Calu3 (cell line): Measurements from ENCODE around the gene ARHGAP45. TPM values are rescaled to one million over a fixed set of nuclear protein-coding genes. Genes with fewer than 3 reads are reported as not detected.

ENCODE experiments used
- Bru-seq: library from RNA; stranded (reverse); fragments of 400-500 nt; gene quantifications from one replicate; lab custom pipeline; 2021; lab: Mats Ljungman, UMichigan
- BruChase-seq, 2 experiments: library from RNA; stranded (reverse); fragments of 400-500 nt; gene quantifications; one replicate each; lab custom pipeline; 2021; lab: Mats Ljungman, UMichigan
- BruUV-seq: library from RNA; stranded (reverse); fragments of 400-500 nt; replicated peaks from 2 replicates; lab custom pipeline; 2021; lab: Mats Ljungman, UMichigan
- CTCF ChIA-PET: fragments of 300-600 bp; sonication (Branson Sonifier 250); formaldehyde crosslinking; loops from one replicate; lab custom pipeline; 2022; ENCODE audit warnings: antibody characterized with exemption; lab: Charles Lee
- DNase-seq: peaks from one replicate; pipeline ENCODE4 v3.0.0; 2022
- H3K27ac Mint-ChIP-seq: one replicate; pipeline ENCODE4 v1.8.0; 2022; ENCODE audit warnings: mixed read lengths; ENCODE audit not compliant: unreplicated experiment
- H3K27me3 Mint-ChIP-seq: one replicate; pipeline ENCODE4 v1.8.0; 2022; ENCODE audit warnings: mixed read lengths; ENCODE audit not compliant: unreplicated experiment
- H3K36me3 Mint-ChIP-seq: one replicate; pipeline ENCODE4 v1.8.0; 2022; ENCODE audit warnings: mild to moderate bottlenecking, moderate library complexity, mixed read lengths; ENCODE audit not compliant: insufficient read depth, unreplicated experiment
- H3K4me1 Mint-ChIP-seq: one replicate; pipeline ENCODE4 v1.8.0; 2022; ENCODE audit warnings: mild to moderate bottlenecking, low read depth, mixed read lengths; ENCODE audit not compliant: unreplicated experiment
- H3K4me3 Mint-ChIP-seq: one replicate; pipeline ENCODE4 v1.8.0; 2022; ENCODE audit warnings: mild to moderate bottlenecking, low read depth, moderate library complexity, mixed read lengths; ENCODE audit not compliant: unreplicated experiment
- H3K9me3 Mint-ChIP-seq: one replicate; pipeline ENCODE4 v1.8.0; 2022; ENCODE audit warnings: low read depth, mixed read lengths; ENCODE audit not compliant: unreplicated experiment
- CTCF ChIP-seq: fragments of 200-600 bp; IDR thresholded peaks from one replicate; pipeline ENCODE4 v1.8.0; 2022; ENCODE audit warnings: antibody characterized with exemption; ENCODE audit not compliant: unreplicated experiment
- intact Hi-C: fragments of 100-400 bp; cut with micrococcal nuclease; formaldehyde crosslinking; loops from one replicate; pipeline ENCODE4 v1.10.0; 2022; ENCODE audit not compliant: unreplicated experiment
- long read RNA-seq: library from polyadenylated mRNA; stranded (forward); transcript quantifications from one replicate; pipeline ENCODE4 v2.0.0, GENCODE V29; 2022
- total RNA-seq: library from RNA; stranded (reverse); gene quantifications from 2 replicates; pipeline ENCODE4 v1.2.3, GENCODE V29; 2022

The ARHGAP45 gene
- total RNA-seq (10.4 and 12.0 TPM in 2 replicates), Bru-seq, nascent RNA (percentile 27 among the genes with signal in this experiment), BruChase-seq, experiment 1, labeled RNA remaining after a 6-hour chase (percentile 45 among the genes with signal in this experiment), BruChase-seq, experiment 2, labeled RNA remaining after a 2-hour chase (percentile 43 among the genes with signal in this experiment)
- long read RNA-seq, full-length matches to known transcripts: 5 of 10 reads
- long read RNA-seq, partial matches to known transcripts: 3 of 10 reads
- long read RNA-seq, other reads (novel, unspliced or antisense): 2 of 10 reads

- CTCF ChIA-PET: interaction anchor here (0.5 to 0.7 kb wide), 2 partner anchors 33 to 35 kb away, joined by 3 to 5 read pairs; no protein-coding TSS in a partner anchor
Measured at GRCh38 chr19:1066748-1067340, at the start of gene ARHGAP45. Gene ARHGAP45 (plus strand): TSS chr19:1067167. CDS start chr19:1067406, 239 bp downstream.

GRCh38 chr19:1017906-1018305 lies 49.1 kb upstream of the ARHGAP45 start:
- Mint-ChIP-seq H3K9me3 (no peaks in the 10 kb centered on the region), H3K36me3 (peaks cover 56% of the 10 kb centered on the region), H3K4me1 (peaks cover 20% of the 10 kb centered on the region), H3K27ac (peak overlapping the region; percentile 80), H3K4me3 (peak overlapping the region; percentile 67), H3K27me3 (no peaks in the 10 kb centered on the region)
- no peak for DNase-seq
- TF ChIP-seq CTCF: no peak
- intact Hi-C loops: no loop called here
- CTCF ChIA-PET: interaction anchor here (0.9 kb wide), 1 partner anchor 21 kb away, joined by 3 read pairs; no protein-coding TSS in a partner anchor
- no TSS peak for BruUV-seq

More at GRCh38 chr19:1066748-1067340, at the start of gene ARHGAP45:
- no peaks in the 10 kb centered on the region for H3K9me3 Mint-ChIP-seq
- no TSS peak for BruUV-seq
- peaks cover 38% of the 10 kb centered on the region for H3K36me3 Mint-ChIP-seq
- TF ChIP-seq CTCF: no peak
- H3K27me3 Mint-ChIP-seq: no peaks in the 10 kb centered on the region
- peak; percentile 49 for DNase-seq
- H3K4me3 Mint-ChIP-seq: peak within 1 kb of the TSS; percentile 58
- H3K4me1 Mint-ChIP-seq: peaks cover 10% of the 10 kb centered on the region
- no peak within 1 kb of the TSS for H3K27ac Mint-ChIP-seq
- intact Hi-C loops: no loop called here

GRCh38 chr19:1018393-1018792 lies 48.6 kb upstream of the ARHGAP45 start:
- H3K27ac Mint-ChIP-seq: peak overlapping the region; percentile 80
- peaks cover 20% of the 10 kb centered on the region for H3K4me1 Mint-ChIP-seq
- no peak for TF ChIP-seq CTCF
- no TSS peak for BruUV-seq
- CTCF ChIA-PET: no interaction called here
- intact Hi-C loops: no loop called here
- no peaks in the 10 kb centered on the region for H3K9me3 Mint-ChIP-seq
- peak overlapping the region; percentile 67 for H3K4me3 Mint-ChIP-seq
- H3K27me3 Mint-ChIP-seq: no peaks in the 10 kb centered on the region
- no peak for DNase-seq
- peaks cover 56% of the 10 kb centered on the region for H3K36me3 Mint-ChIP-seq

GRCh38 chr19:1018932-1019615 lies 47.9 kb upstream of the ARHGAP45 start:
- peaks cover 20% of the 10 kb centered on the region for H3K4me1 Mint-ChIP-seq
- CTCF ChIA-PET: no interaction called here
- intact Hi-C loops: no loop called here
- no peaks in the 10 kb centered on the region for H3K9me3 Mint-ChIP-seq
- H3K36me3 Mint-ChIP-seq: peaks cover 56% of the 10 kb centered on the region
- peak overlapping the region; percentile 87 for H3K4me3 Mint-ChIP-seq
- no peaks in the 10 kb centered on the region for H3K27me3 Mint-ChIP-seq
- H3K27ac Mint-ChIP-seq: no peak overlapping the region
- TF ChIP-seq CTCF: no peak
- BruUV-seq: no TSS peak
- no peak for DNase-seq
